ENCODE results near the gene LRRC10B.

Gene LRRC10B

GRCh38 chr11:61485080-61485479 lies 23.5 kb upstream of the LRRC10B start:
- no peak for DNase-seq
- intact Hi-C loops (cut with DNase I), result no loop called here

- DNase-seq, result no peak
- intact Hi-C loops (cut with DNase I), result no loop called here
These were observed 22.4 kb upstream of the LRRC10B start for GRCh38 chr11:61486011-61486620.

GRCh38 chr11:61486779-61487178 lies 21.8 kb upstream of the LRRC10B start:
- intact Hi-C loops (cut with DNase I), result no loop called here
- DNase-seq, result no peak

- no peak for DNase-seq
- intact Hi-C loops (cut with DNase I), result no loop called here
These were observed 21.1 kb upstream of the LRRC10B start for GRCh38 chr11:61487342-61488025.

GRCh38 chr11:61488651-61489291 lies 19.8 kb upstream of the LRRC10B start:
- no peak for DNase-seq
- intact Hi-C loops (cut with DNase I), result no loop called here

GRCh38 chr11:61489833-61490721 lies 18.5 kb upstream of the LRRC10B start:
- DNase-seq, result no peak
- intact Hi-C loops (cut with DNase I), result no loop called here

- intact Hi-C loops (cut with DNase I), result no loop called here
- peak in 4 of 10 donors; percentile 37 to 89 (median 69) for DNase-seq
These were observed 16.7 kb upstream of the LRRC10B start for GRCh38 chr11:61491736-61492395.

GRCh38 chr11:61494381-61494961 lies 14.1 kb upstream of the LRRC10B start:
- intact Hi-C loops (cut with DNase I), result no loop called here
- no peak for DNase-seq

- intact Hi-C loops (cut with DNase I), result no loop called here
- peak in 7 of 10 donors; percentile 44 to 92 (median 71) for DNase-seq
These were observed 12.5 kb upstream of the LRRC10B start for GRCh38 chr11:61495801-61496601.

- DNase-seq, result no peak
- intact Hi-C loops (cut with DNase I), result no loop called here
These were observed 11.7 kb upstream of the LRRC10B start for GRCh38 chr11:61496602-61497400.

GRCh38 chr11:61497473-61497872 lies 11.1 kb upstream of the LRRC10B start:
- intact Hi-C loops (cut with DNase I), result no loop called here
- no peak for DNase-seq

GRCh38 chr11:61497876-61498275 lies 10.7 kb upstream of the LRRC10B start:
- DNase-seq, result no peak
- intact Hi-C loops (cut with DNase I), result no loop called here

- DNase-seq, result peak in 1 of 10 donors; percentile 78
- intact Hi-C loops (cut with DNase I), result no loop called here
These were observed 9.7 kb upstream of the LRRC10B start for GRCh38 chr11:61498767-61499341.

- intact Hi-C loops (cut with DNase I), result no loop called here
These were observed 8.6 kb upstream of the LRRC10B start for GRCh38 chr11:61499816-61500491.

GRCh38 chr11:61502522-61502921 lies 6.0 kb upstream of the LRRC10B start:
- no peak for DNase-seq
- intact Hi-C loops (cut with DNase I), result no loop called here

More at GRCh38 chr11:61499816-61500491, 8.6 kb upstream of the LRRC10B start:
- DNase-seq, result no peak

- intact Hi-C loops (cut with DNase I), result no loop called here
- DNase-seq, result no peak
These were observed 5.3 kb upstream of the LRRC10B start for GRCh38 chr11:61503135-61503770.

GRCh38 chr11:61505106-61505505 lies 3.4 kb upstream of the LRRC10B start:
- intact Hi-C loops (cut with DNase I), result no loop called here
- DNase-seq, result no peak

All from posterior cingulate gyrus (tissue), 11 donors.